IMR-90 (cell line): ENCODE results near the gene KAT2B. TPM values are rescaled to one million over a fixed set of nuclear protein-coding genes. Genes with fewer than 3 reads are reported as not detected.

Experiments
- ATAC-seq: fragments of 200-7000 bp; cut with Tn5 transposase; 2 replicates; pipeline ENCODE4 v1.9.1; 2020; ENCODE audit warnings: low read depth, mild to moderate bottlenecking, moderate library complexity
- BruUV-seq: library from RNA; stranded (reverse); fragments of 400-500 nt; replicated peaks from 2 replicates; lab custom pipeline; 2021; lab: Mats Ljungman, UMichigan
- CTCF ChIA-PET: fragments of 300-600 bp; formaldehyde crosslinking; extraction: SDS; loops from one replicate; lab custom pipeline; 2021; ENCODE audit warnings: antibody characterized with exemption; lab: Yijun Ruan, JAX
- POLR2A ChIA-PET: fragments of 300-600 bp; sonication (Branson Sonifier 250); formaldehyde crosslinking; loops from one replicate; lab custom pipeline; 2022; ENCODE audit warnings: antibody characterized with exemption; ENCODE audit not compliant: unreplicated experiment; lab: Charles Lee
- DNase-seq: peaks from one replicate; pipeline ENCODE4 v3.0.0; 2013
- H2AFZ ChIP-seq: replicated peaks from 2 replicates; pipeline ENCODE3; 2013; ENCODE audit warnings: low read length, mild to moderate bottlenecking; ENCODE audit not compliant: poor library complexity
- H2AK5ac ChIP-seq: 2 replicates; pipeline ENCODE4 v1.6.1; 2013; ENCODE audit warnings: low read depth, low read length, inconsistent platforms
- H2AK9ac ChIP-seq: replicated peaks from 2 replicates; pipeline ENCODE3; 2013; ENCODE audit warnings: mild to moderate bottlenecking, low read depth, low read length, moderate library complexity; ENCODE audit not compliant: poor library complexity
- H2BK120ac ChIP-seq: 2 replicates; pipeline ENCODE4 v1.6.1; 2013; ENCODE audit warnings: low read depth, low read length, inconsistent platforms
- H2BK15ac ChIP-seq: 3 replicates; pipeline ENCODE4 v1.6.1; 2013; ENCODE audit warnings: low read depth, low read length, inconsistent platforms
- H2BK20ac ChIP-seq: 2 replicates; pipeline ENCODE4 v1.6.1; 2013; ENCODE audit warnings: low read depth, mild to moderate bottlenecking, inconsistent platforms, low read length, moderate library complexity
- H2BK5ac ChIP-seq: 2 replicates; pipeline ENCODE4 v1.6.1; 2013; ENCODE audit warnings: mild to moderate bottlenecking, low read depth, low read length, inconsistent platforms; ENCODE audit not compliant: poor library complexity, severe bottlenecking
- H3K14ac ChIP-seq: replicated peaks from 2 replicates; pipeline ENCODE4 v1.6.1; 2013; ENCODE audit warnings: low read depth, low read length, inconsistent platforms
- H3K18ac ChIP-seq: 2 replicates; pipeline ENCODE4 v1.6.1; 2013; ENCODE audit warnings: low read depth, low read length, control low read depth
- H3K23ac ChIP-seq: 2 replicates; pipeline ENCODE4 v1.6.1; 2013; ENCODE audit warnings: low read depth, low read length, inconsistent platforms
- H3K27ac ChIP-seq: 2 replicates; pipeline ENCODE4 v1.5.1; 2013; ENCODE audit warnings: mild to moderate bottlenecking, control low read depth, low read length; ENCODE audit not compliant: insufficient read depth
- H3K27me3 ChIP-seq: 2 replicates; pipeline ENCODE4 v1.6.1; 2013; ENCODE audit warnings: low read length; ENCODE audit not compliant: control insufficient read depth, insufficient read depth
- H3K36me3 ChIP-seq: 2 replicates; pipeline ENCODE4 v1.6.1; 2013; ENCODE audit warnings: low read length, mixed read lengths; ENCODE audit not compliant: control insufficient read depth, insufficient read depth
- H3K4ac ChIP-seq: 2 replicates; pipeline ENCODE4 v1.6.1; 2013; ENCODE audit warnings: low read depth, low read length, inconsistent platforms
- H3K4me1 ChIP-seq: 2 replicates; pipeline ENCODE4 v1.6.1; 2013; ENCODE audit warnings: low read length, mixed read lengths; ENCODE audit not compliant: control insufficient read depth, insufficient read depth
- H3K4me2 ChIP-seq: 2 replicates; pipeline ENCODE4 v1.6.1; 2013; ENCODE audit warnings: low read depth, mild to moderate bottlenecking, control low read depth, low read length, moderate library complexity
- H3K4me3 ChIP-seq: 2 replicates; pipeline ENCODE4 v1.5.1; 2013; ENCODE audit warnings: low read depth, mild to moderate bottlenecking, control low read depth, low read length, moderate library complexity; ENCODE audit not compliant: insufficient read depth
- H3K56ac ChIP-seq: 2 replicates; pipeline ENCODE4 v1.6.1; 2013; ENCODE audit warnings: low read length, inconsistent platforms; ENCODE audit not compliant: insufficient read depth; ENCODE audit errors: extremely low read depth
- H3K79me1 ChIP-seq, 2 experiments: 2 replicates each; pipeline ENCODE4 v1.6.1; 2013; ENCODE audit warnings: low read length in 2 of 2, inconsistent platforms in 1 of 2, low read depth in 1 of 2
- H3K9ac ChIP-seq: 2 replicates; pipeline ENCODE4 v1.6.1; 2013; ENCODE audit warnings: low read depth, low read length, control low read depth
- H3K9me1 ChIP-seq: 2 replicates; pipeline ENCODE4 v1.6.1; 2013; ENCODE audit warnings: low read length, inconsistent platforms; ENCODE audit not compliant: insufficient read depth
- H3K9me3 ChIP-seq: 2 replicates; pipeline ENCODE4 v1.6.1; 2013; ENCODE audit warnings: low read length; ENCODE audit not compliant: control insufficient read depth, insufficient read depth
- H4K20me1 ChIP-seq: 2 replicates; pipeline ENCODE4 v1.6.1; 2013; ENCODE audit warnings: low read length, inconsistent platforms; ENCODE audit not compliant: insufficient read depth
- H4K5ac ChIP-seq: 2 replicates; pipeline ENCODE4 v1.6.1; 2013; ENCODE audit warnings: mild to moderate bottlenecking, low read depth, low read length, control low read depth
- H4K8ac ChIP-seq, 2 experiments: 2 replicates each; pipeline ENCODE4 v1.6.1; 2013; ENCODE audit warnings: low read depth in 2 of 2, low read length in 2 of 2, control low read depth in 1 of 2, inconsistent platforms in 1 of 2
- H4K91ac ChIP-seq: 2 replicates; pipeline ENCODE4 v1.6.1; 2013; ENCODE audit warnings: low read depth, low read length, inconsistent platforms; ENCODE audit not compliant: insufficient read depth
- BHLHE40 ChIP-seq: fragments of 150-350 bp; IDR thresholded peaks from 2 replicates; pipeline ENCODE4 v1.6.1; 2016; ENCODE audit warnings: mild to moderate bottlenecking, low read depth, low read length
- CEBPB ChIP-seq: IDR thresholded peaks from 2 replicates; pipeline ENCODE4 v1.6.1; 2012; ENCODE audit warnings: low read depth, low read length, improper control_type of control experiment
- CTCF ChIP-seq: conservative IDR thresholded peaks from 2 replicates; pipeline ENCODE4 v1.5.1; 2012; ENCODE audit warnings: mild to moderate bottlenecking, low read depth, low read length, improper control_type of control experiment
- ELK1 ChIP-seq: fragments of 150-350 bp; IDR thresholded peaks from 2 replicates; pipeline ENCODE4 v1.6.1; 2016; ENCODE audit warnings: low read depth, mild to moderate bottlenecking, low read length, moderate library complexity, borderline replicate concordance
- FOS ChIP-seq: fragments of 150-350 bp; IDR thresholded peaks from 2 replicates; pipeline ENCODE4 v1.6.1; 2016; ENCODE audit warnings: low read depth, low read length
- MAFK ChIP-seq: IDR thresholded peaks from 2 replicates; pipeline ENCODE4 v1.6.1; 2012; ENCODE audit warnings: low read depth, low read length, improper control_type of control experiment
- MAZ ChIP-seq: IDR thresholded peaks from 2 replicates; pipeline ENCODE4 v1.6.1; 2012; ENCODE audit warnings: low read depth, mild to moderate bottlenecking, low read length, improper control_type of control experiment, moderate library complexity, borderline replicate concordance
- MXI1 ChIP-seq: IDR thresholded peaks from 2 replicates; pipeline ENCODE4 v1.6.1; 2012; ENCODE audit warnings: low read depth, mild to moderate bottlenecking, low read length, moderate library complexity, borderline replicate concordance
- NFE2L2 ChIP-seq: fragments of 150-350 bp; IDR thresholded peaks from 2 replicates; pipeline ENCODE4 v1.6.1; 2016; ENCODE audit warnings: low read depth, mild to moderate bottlenecking, low read length
- POLR2A ChIP-seq: IDR thresholded peaks from 2 replicates; pipeline ENCODE4 v1.6.1; 2012; ENCODE audit warnings: mild to moderate bottlenecking, low read depth, low read length
- RAD21 ChIP-seq: IDR thresholded peaks from 2 replicates; pipeline ENCODE4 v1.6.1; 2012; ENCODE audit warnings: low read length, improper control_type of control experiment
- RCOR1 ChIP-seq: IDR thresholded peaks from 2 replicates; pipeline ENCODE4 v1.6.1; 2012; ENCODE audit warnings: mild to moderate bottlenecking, low read length, improper control_type of control experiment; ENCODE audit not compliant: insufficient replicate concordance
- RFX5 ChIP-seq: IDR thresholded peaks from 2 replicates; pipeline ENCODE4 v1.8.0; 2012; ENCODE audit warnings: low read depth, mild to moderate bottlenecking, low read length, moderate library complexity
- WGBS, 2 experiments: methylation state at CpG; one replicate each; pipeline versions ENCODE4 v1.1.5 to v1.1.7; 2013; ENCODE audit warnings: missing lambda C conversion rate in 2 of 2; ENCODE audit not compliant: insufficient read length in 1 of 2; ENCODE audit errors: extremely low coverage in 2 of 2; 5-methylcytosine and 5-hydroxymethylcytosine counted together
- dilution Hi-C: fragments of 300-500 bp; cut with HindIII; formaldehyde crosslinking; loops from one replicate; pipeline ENCODE4 v1.14.3; 2018; ENCODE audit warnings: low sequenced_read_pairs; ENCODE audit not compliant: unreplicated experiment
- in situ Hi-C: fragments of 300-500 bp; cut with MboI; formaldehyde crosslinking; loops from 3 replicates; pipeline ENCODE4 v1.14.3; 2019; ENCODE audit warnings: low sequenced_read_pairs, inconsistent platforms, mixed read lengths
- intact Hi-C: fragments of 100-400 bp; cut with micrococcal nuclease; formaldehyde crosslinking; loops from 2 replicates; pipeline ENCODE4 v1.10.0; 2022
- polyA plus RNA-seq, 3 experiments: library from polyadenylated mRNA; depleted of rRNA; stranded (reverse); fragments of >200 nt; gene quantifications; 2 replicates each; pipeline ENCODE4 v1.2.3, GENCODE V29; 2012; ENCODE audit warnings: low replicate concordance in 1 of 3
- total RNA-seq: library from RNA; depleted of rRNA; stranded (reverse); fragments of >200 nt; gene quantifications from 2 replicates; pipeline ENCODE4 v1.2.3, GENCODE V29; 2012

Gene KAT2B
- total and polyA plus RNA-seq, 2 of the 4 experiments (the other 2 are of a cell fraction), result 2.0 to 2.2 TPM

DNA sequence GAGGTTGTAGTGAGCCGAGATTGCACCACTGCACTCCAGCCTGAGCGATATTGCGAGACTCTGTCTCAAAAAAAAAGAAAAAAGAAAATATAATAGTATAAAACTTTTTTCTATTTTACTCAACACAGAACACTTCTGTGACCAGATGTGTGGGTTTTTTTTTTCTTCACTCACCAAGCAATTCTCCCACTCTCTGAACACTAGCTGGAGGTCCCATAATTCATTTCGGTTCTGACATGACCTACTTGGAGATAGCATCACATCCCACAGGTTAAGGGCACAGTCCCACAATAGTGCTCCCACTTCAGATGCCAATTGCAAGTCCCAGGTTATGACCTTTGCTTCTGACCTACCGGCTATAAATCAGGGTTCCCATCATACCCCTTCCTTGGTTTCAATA lies 35.0 kb downstream of the KAT2B start:
- H3K23ac ChIP-seq, result no peak overlapping the region
- H2BK15ac ChIP-seq, result no peak overlapping the region
- H3K14ac ChIP-seq, result no peak overlapping the region
- intact Hi-C loops (no loop called here), dilution Hi-C loops (no loop called here), in situ Hi-C loops (no loop called here)
- no peak overlapping the region for H2AK9ac ChIP-seq
- no peak overlapping the region for H3K56ac ChIP-seq
- TF ChIP-seq POLR2A (no peak), FOS (no peak), ELK1 (no peak), BHLHE40 (no peak), CEBPB (no peak), CTCF (no peak), RCOR1 (no peak), RAD21 (no peak), NFE2L2 (no peak), MXI1 (no peak), MAFK (no peak), MAZ (no peak), RFX5 (no peak)
- ChIA-PET POLR2A (no interaction called here), CTCF (no interaction called here)
- no peak overlapping the region for H3K18ac ChIP-seq
- H3K9me1 ChIP-seq, result no peaks in the 10 kb centered on the region; the same call in 1 of the 2 replicates
- no peaks in the 10 kb centered on the region; the same call in 1 of the 2 replicates for H3K4me1 ChIP-seq
- no peak overlapping the region for H2BK5ac ChIP-seq
- H3K79me1 ChIP-seq, result no peaks in the 10 kb centered on the region
- no peaks in the 10 kb centered on the region for H3K36me3 ChIP-seq
- H3K4me3 ChIP-seq, result no peak overlapping the region
- no peak overlapping the region for H3K27ac ChIP-seq
- H3K9ac ChIP-seq, result no peak overlapping the region
- H4K8ac ChIP-seq, result no peak overlapping the region
- ATAC-seq, result no peak
- H3K4ac ChIP-seq, result no peak overlapping the region
- H3K9me3 ChIP-seq, result no peaks in the 10 kb centered on the region
- H3K4me2 ChIP-seq, result no peak overlapping the region
- BruUV-seq, result no TSS peak
- no peak for DNase-seq
- no peak overlapping the region for H2AFZ ChIP-seq
- no peak overlapping the region for H2BK120ac ChIP-seq
- H3K27me3 ChIP-seq, result no peaks in the 10 kb centered on the region
- no peak overlapping the region for H4K91ac ChIP-seq
- no peaks in the 10 kb centered on the region for H4K20me1 ChIP-seq
- no peak overlapping the region for H2BK20ac ChIP-seq
- H2AK5ac ChIP-seq, result no peak overlapping the region
- no CpG with 5 or more reads among the region's 5 CpGs for WGBS, 2 experiments
- H4K5ac ChIP-seq, result no peak overlapping the region
